Measurements from ENCODE around the gene ARL15. TPM values are rescaled to one million over a fixed set of nuclear protein-coding genes. Genes with fewer than 3 reads are reported as not detected.

ARL15 gene
- total and polyA plus RNA-seq, 2 experiments from 2014 or later = 7.8 to 9.9 TPM

DNA sequence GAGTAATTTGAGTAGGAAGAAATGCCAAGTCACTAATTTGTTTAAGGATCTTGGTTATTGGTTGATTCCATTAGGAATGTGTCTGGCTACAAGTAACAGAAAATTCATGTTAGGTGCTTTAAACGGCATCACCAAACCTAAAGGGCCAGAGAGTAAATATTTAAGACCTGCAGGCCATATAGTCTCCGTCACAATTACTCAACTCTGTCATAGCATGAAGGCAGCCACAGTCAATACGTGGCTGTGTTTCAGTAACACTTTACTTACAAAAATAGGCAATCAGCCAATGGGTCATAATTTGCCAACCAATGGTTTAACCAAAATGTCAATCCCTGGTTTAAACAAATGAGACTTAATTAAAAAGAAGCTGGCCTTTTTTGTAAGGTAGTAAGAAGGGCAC, 98.5 kb downstream of the ARL15 start:
- no peak overlapping the region for H3K4me2 ChIP-seq (ENCODE audit: unreplicated experiment)
- H3K36me3 ChIP-seq (ENCODE audit: low read depth) = no peaks in the 10 kb centered on the region
- no peaks in the 10 kb centered on the region for H3K9me2 ChIP-seq (ENCODE audit: insufficient read depth)
- H2AFZ ChIP-seq = no peak overlapping the region
- in situ Hi-C loops (cut with MboI) = loop anchor here (10.0 kb wide), 2 partner anchors 737 to 1087 kb away; no protein-coding TSS in a partner anchor
- no peaks in the 10 kb centered on the region for H3K79me2 ChIP-seq (ENCODE audit: insufficient read depth)
- H3K4me1 ChIP-seq (ENCODE audit: insufficient read depth) = peaks cover 17% of the 10 kb centered on the region
- DNase-seq = no peak
- H3K9me3 ChIP-seq (ENCODE audit: low read depth) = no peaks in the 10 kb centered on the region
- no peaks in the 10 kb centered on the region for H4K20me1 ChIP-seq (ENCODE audit: insufficient read depth)
- 92 to 96% methylated on average over 3 of the region's 3 CpGs for WGBS, 2 experiments (ENCODE audit: low coverage in 1 of 2, low lambda C conversion rate in 2 of 2, missing lambda C conversion rate in 2 of 2)
- no peaks in the 10 kb centered on the region for H3K27me3 ChIP-seq (replicated peaks; ENCODE audit: insufficient read depth)
- H3K9ac ChIP-seq = no peak overlapping the region
- H3K27ac ChIP-seq = no peak overlapping the region
- no peak for TF ChIP-seq EZH2 (IDR thresholded peaks at IDR 0.05; ENCODE audit: insufficient read depth, poor library complexity, severe bottlenecking)
- no peak for TF ChIP-seq EZH2phosphoT487 (IDR thresholded peaks at IDR 0.05; ENCODE audit: insufficient read depth, low read depth)
- H3F3A ChIP-seq (ENCODE audit: insufficient read depth) = no peaks in the 10 kb centered on the region
- H3K4me3 ChIP-seq = no peak overlapping the region

DNA sequence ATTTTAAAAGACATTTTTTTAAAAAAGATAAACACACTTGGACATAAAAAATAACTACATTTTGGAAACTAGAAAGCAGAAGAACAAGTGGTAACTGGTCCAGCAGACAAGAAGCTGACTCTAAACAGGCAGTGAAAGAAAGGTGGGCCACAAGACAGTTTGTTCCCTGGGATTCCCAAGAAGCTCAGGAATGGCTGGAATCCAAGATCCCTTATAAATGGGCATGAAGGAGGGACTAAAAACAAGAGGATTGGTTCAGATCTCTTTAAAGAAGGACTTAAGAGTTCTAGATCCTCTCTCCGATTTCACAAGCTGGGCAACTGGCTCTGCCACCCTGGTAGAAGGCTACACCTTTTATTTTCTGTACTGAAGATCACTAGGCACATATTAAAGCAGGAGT, 102.8 kb downstream of the ARL15 start:
- Histone ChIP-seq H3K27ac (no peak overlapping the region), H3K4me2 (ENCODE audit: unreplicated experiment) (no peak overlapping the region), H3K9ac (no peak overlapping the region), H4K20me1 (ENCODE audit: insufficient read depth) (no peaks in the 10 kb centered on the region), H3F3A (ENCODE audit: insufficient read depth) (no peaks in the 10 kb centered on the region), H3K4me1 (ENCODE audit: insufficient read depth) (peaks cover 12% of the 10 kb centered on the region), H2AFZ (no peak overlapping the region), H3K9me2 (ENCODE audit: insufficient read depth) (no peaks in the 10 kb centered on the region), H3K4me3 (no peak overlapping the region), H3K27me3 (replicated peaks; ENCODE audit: insufficient read depth) (no peaks in the 10 kb centered on the region), H3K9me3 (ENCODE audit: low read depth) (no peaks in the 10 kb centered on the region), H3K36me3 (ENCODE audit: low read depth) (no peaks in the 10 kb centered on the region), H3K79me2 (ENCODE audit: insufficient read depth) (no peaks in the 10 kb centered on the region)
- in situ Hi-C loops (cut with MboI) = no loop called here
- no peak for DNase-seq
- 92 to 93% methylated on average over 1 of the region's 1 CpG for WGBS, 2 experiments (ENCODE audit: low coverage in 1 of 2, low lambda C conversion rate in 2 of 2, missing lambda C conversion rate in 2 of 2)
- TF ChIP-seq EZH2phosphoT487 (IDR thresholded peaks at IDR 0.05; ENCODE audit: insufficient read depth, low read depth) (no peak), EZH2 (IDR thresholded peaks at IDR 0.05; ENCODE audit: insufficient read depth, poor library complexity, severe bottlenecking) (no peak)

DNA sequence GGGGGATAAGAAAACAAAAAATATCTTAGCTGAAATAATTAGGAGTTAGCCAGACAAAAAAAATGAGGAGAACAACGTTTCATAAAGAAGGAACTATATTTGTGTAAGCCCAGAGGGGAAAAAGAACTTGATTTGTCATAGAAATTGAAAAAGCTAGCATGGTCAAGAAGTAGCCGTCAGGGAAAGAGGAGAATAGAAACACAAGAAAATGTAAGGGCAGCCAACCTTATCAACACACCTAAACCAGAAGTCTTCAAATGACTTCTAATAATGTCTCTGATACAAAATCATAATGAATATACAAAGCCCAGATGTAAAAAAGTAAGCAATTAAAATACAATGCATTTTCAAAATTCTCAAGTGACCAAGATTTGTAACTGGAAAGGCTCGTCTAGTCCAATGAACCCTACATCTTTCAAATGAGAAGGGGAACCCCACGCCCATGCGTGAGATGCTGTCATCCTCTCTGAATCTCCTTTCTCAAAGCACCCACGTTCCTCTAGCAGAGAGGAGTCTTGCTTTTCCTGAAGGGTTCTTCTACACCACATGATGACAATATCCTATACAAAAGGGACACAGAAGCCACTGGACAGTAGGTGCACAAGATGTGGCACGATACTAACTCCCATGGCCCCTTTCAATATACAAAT, 103.7 kb downstream of the ARL15 start:
- peaks cover 12% of the 10 kb centered on the region for H3K4me1 ChIP-seq (ENCODE audit: insufficient read depth)
- in situ Hi-C loops (cut with MboI) = no loop called here
- no peaks in the 10 kb centered on the region for H3K36me3 ChIP-seq (ENCODE audit: low read depth)
- H3K27ac ChIP-seq = no peak overlapping the region
- H3K9me3 ChIP-seq (ENCODE audit: low read depth) = no peaks in the 10 kb centered on the region
- no peak overlapping the region for H3K9ac ChIP-seq
- no peaks in the 10 kb centered on the region for H3K27me3 ChIP-seq (replicated peaks; ENCODE audit: insufficient read depth)
- H3F3A ChIP-seq (ENCODE audit: insufficient read depth) = no peaks in the 10 kb centered on the region
- H2AFZ ChIP-seq = no peak overlapping the region
- no peaks in the 10 kb centered on the region for H4K20me1 ChIP-seq (ENCODE audit: insufficient read depth)
- H3K79me2 ChIP-seq (ENCODE audit: insufficient read depth) = no peaks in the 10 kb centered on the region
- WGBS, 2 experiments (ENCODE audit: low coverage in 1 of 2, low lambda C conversion rate in 2 of 2, missing lambda C conversion rate in 2 of 2) = 87 to 88% methylated on average over 7 of the region's 7 CpGs
- no peak for TF ChIP-seq EZH2 (IDR thresholded peaks at IDR 0.05; ENCODE audit: insufficient read depth, poor library complexity, severe bottlenecking)
- TF ChIP-seq EZH2phosphoT487 (IDR thresholded peaks at IDR 0.05; ENCODE audit: insufficient read depth, low read depth) = no peak
- no peak overlapping the region for H3K4me2 ChIP-seq (ENCODE audit: unreplicated experiment)
- no peak overlapping the region for H3K4me3 ChIP-seq
- no peak for DNase-seq
- no peaks in the 10 kb centered on the region for H3K9me2 ChIP-seq (ENCODE audit: insufficient read depth)

DNA sequence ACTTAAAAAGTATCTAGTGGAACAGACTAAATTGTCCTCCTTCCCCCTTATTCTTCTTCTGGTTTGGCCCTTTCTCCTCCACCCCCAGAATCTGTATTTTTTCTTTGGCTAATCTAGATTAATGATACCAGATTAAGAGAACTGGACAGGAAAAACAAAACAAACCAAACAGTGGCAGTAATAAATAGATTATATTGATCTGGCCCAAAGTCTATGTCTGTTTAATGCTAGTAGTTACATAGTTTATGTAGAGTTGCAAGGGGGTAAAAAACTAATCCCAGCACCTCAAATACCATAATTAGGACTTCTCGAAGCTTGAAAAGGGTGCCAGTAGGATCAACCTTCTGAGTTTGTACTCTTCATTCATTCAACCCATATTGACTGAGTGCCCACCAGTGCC, 104.5 kb downstream of the ARL15 start:
- Histone ChIP-seq H3K27ac (no peak overlapping the region), H4K20me1 (ENCODE audit: insufficient read depth) (no peaks in the 10 kb centered on the region), H3K79me2 (ENCODE audit: insufficient read depth) (no peaks in the 10 kb centered on the region), H3K9me2 (ENCODE audit: insufficient read depth) (no peaks in the 10 kb centered on the region), H3K9me3 (ENCODE audit: low read depth) (no peaks in the 10 kb centered on the region), H3K36me3 (ENCODE audit: low read depth) (no peaks in the 10 kb centered on the region), H3K4me1 (ENCODE audit: insufficient read depth) (peaks cover 9% of the 10 kb centered on the region), H3K9ac (no peak overlapping the region), H3K4me2 (ENCODE audit: unreplicated experiment) (no peak overlapping the region), H2AFZ (no peak overlapping the region), H3K27me3 (replicated peaks; ENCODE audit: insufficient read depth) (no peaks in the 10 kb centered on the region), H3F3A (ENCODE audit: insufficient read depth) (no peaks in the 10 kb centered on the region), H3K4me3 (no peak overlapping the region)
- WGBS, 2 experiments (ENCODE audit: low coverage in 1 of 2, low lambda C conversion rate in 2 of 2, missing lambda C conversion rate in 2 of 2) = 82 to 93% methylated on average over 1 of the region's 1 CpG
- TF ChIP-seq EZH2 (IDR thresholded peaks at IDR 0.05; ENCODE audit: insufficient read depth, poor library complexity, severe bottlenecking) = no peak
- no peak for TF ChIP-seq EZH2phosphoT487 (IDR thresholded peaks at IDR 0.05; ENCODE audit: insufficient read depth, low read depth)
- in situ Hi-C loops (cut with MboI) = no loop called here
- DNase-seq = no peak
